ENCODE data around the gene HOXA7. TPM values are rescaled to one million over a fixed set of nuclear protein-coding genes. Genes with fewer than 3 reads are reported as not detected.

The HOXA7 gene
- total RNA-seq, 4 donors from 2014 or later, result 3.3 to 11.8 (median 5.7) TPM

DNA sequence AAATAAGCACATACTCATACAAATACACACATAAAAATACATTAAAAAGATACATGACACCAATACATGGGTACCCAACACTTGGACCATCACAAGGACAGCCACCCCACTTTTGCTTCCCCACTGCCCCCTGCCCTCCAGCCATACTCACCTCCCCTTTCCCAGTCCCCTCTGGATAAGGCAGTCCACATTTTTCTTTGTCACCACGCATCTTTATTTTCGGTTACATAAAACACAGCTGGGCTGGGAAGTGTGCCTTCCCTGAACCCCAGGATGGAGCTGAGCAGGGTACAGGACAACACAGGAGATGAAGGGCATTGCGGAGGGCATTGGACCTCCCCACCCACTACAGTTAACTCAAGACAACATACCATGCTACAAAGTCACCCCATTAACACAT is 2.9 kb downstream of the HOXA7 start:
- H3K36me3 ChIP-seq, result no peaks in the 10 kb centered on the region
- TF ChIP-seq, protein P1, sequence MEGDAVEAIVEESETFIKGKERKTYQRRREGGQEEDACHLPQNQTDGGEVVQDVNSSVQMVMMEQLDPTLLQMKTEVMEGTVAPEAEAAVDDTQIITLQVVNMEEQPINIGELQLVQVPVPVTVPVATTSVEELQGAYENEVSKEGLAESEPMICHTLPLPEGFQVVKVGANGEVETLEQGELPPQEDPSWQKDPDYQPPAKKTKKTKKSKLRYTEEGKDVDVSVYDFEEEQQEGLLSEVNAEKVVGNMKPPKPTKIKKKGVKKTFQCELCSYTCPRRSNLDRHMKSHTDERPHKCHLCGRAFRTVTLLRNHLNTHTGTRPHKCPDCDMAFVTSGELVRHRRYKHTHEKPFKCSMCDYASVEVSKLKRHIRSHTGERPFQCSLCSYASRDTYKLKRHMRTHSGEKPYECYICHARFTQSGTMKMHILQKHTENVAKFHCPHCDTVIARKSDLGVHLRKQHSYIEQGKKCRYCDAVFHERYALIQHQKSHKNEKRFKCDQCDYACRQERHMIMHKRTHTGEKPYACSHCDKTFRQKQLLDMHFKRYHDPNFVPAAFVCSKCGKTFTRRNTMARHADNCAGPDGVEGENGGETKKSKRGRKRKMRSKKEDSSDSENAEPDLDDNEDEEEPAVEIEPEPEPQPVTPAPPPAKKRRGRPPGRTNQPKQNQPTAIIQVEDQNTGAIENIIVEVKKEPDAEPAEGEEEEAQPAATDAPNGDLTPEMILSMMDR (IDR thresholded peaks at IDR 0.05), result no peak
- no peak for TF ChIP-seq POLR2A (IDR thresholded peaks at IDR 0.05)
- no peaks in the 10 kb centered on the region for H3K27me3 ChIP-seq
- peak overlapping the region in 3 of 4 donors; percentile 81 to 96 (median 92) for H3K27ac ChIP-seq
- peaks cover 0 to 7% (median 0%) of the 10 kb centered on the region in 4 donors for H3K9me3 ChIP-seq
- H3K4me3 ChIP-seq, result no peak overlapping the region
- peaks cover 0 to 56% (median 14%) of the 10 kb centered on the region in 4 donors for H3K4me1 ChIP-seq
- DNase-seq, result peak in 2 of 3 donors; percentile 5 to 43

DNA sequence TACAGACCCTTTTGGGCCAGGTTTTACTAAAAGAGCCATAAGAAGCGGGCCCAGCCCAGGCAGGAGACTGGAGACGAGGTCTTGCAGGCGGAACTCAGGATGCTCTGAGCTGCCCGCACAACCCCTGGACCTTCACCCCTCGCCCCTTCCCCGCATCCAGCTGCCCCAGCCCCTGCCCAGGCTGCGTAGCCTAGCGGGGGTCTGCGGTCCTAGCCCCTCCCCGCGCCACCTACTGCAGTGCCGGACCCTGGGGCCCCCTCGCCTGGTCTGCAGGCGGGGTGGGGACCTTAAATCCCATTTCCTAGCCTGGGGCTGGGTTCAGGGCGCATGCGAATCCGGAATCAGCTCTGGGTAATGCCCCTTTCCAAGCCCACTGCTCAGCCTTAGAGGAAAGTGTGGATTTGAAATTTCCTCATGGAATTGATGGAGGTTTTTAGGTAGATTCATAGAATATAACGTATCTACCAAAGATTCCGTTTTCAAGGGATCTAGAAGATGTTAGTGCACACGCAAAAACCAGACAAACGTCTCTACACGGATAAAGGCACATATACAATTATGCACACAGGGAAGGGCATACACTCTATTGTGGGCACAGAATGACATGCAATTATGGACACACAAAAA is 3.5 kb downstream of the HOXA7 start:
- Histone ChIP-seq H3K27me3 (no peaks in the 10 kb centered on the region), H3K4me1 (peaks cover 0 to 59% (median 15%) of the 10 kb centered on the region in 4 donors), H3K9me3 (peaks cover 0 to 7% (median 0%) of the 10 kb centered on the region in 4 donors), H3K36me3 (no peaks in the 10 kb centered on the region), H3K4me3 (peak overlapping the region; percentile 42 to 75 (median 54)), H3K27ac (peak overlapping the region; percentile 71 to 96 (median 86))
- TF ChIP-seq POLR2A (IDR thresholded peaks at IDR 0.05), result no peak
- TF ChIP-seq, protein P1 (IDR thresholded peaks at IDR 0.05), result no peak
- DNase-seq, result no peak

DNA sequence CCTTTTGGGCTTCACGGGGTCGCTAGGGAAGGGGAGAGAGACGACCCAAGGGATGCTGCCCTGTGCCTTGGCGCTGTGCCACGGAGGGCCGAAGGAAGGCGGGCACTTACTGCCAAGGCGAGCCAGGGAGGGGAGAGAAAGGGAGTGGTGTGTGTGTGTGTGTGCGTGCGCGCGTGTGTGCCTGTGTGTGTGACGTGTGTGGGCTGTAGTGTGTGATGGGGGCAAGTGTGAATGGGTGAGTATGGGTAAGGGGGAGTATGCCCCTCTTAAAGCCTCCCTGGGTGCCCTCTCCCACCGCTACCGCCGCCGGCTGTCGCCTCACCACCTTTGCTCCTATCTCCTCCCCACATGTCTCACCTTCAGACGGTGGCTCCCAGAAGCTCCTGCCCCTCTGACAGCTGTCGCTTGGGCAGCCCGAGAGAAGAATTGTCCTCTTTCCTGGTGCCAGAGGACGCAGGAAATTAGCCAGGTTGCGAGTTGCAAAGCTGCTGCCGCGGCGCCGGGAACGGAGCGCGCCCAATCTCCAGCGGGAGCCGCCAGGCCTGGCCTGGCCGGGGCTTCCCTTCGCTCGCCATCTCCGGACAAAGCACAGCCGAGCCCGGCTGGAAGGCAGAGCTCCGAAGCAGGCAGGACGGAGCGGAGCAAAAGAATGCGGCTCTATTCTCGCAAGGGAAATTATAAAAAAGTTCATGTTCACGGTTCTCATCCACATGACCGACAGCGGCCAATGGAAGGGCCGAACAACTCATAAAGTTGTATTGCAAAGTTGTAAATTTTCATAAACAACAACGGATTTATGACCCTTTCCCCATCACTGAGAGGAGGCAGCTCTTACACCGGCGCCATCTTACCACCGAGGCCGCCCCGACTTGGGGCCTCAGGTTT is 4.3 kb downstream of the HOXA7 start, which contains the start of gene HOXA3:
HOXA3 (minus strand) TSS at position 653 of the 885 bp plus-strand sequence. CDS start 41,943 bp downstream, outside the sequence.
- no peaks in the 10 kb centered on the region for H3K36me3 ChIP-seq
- TF ChIP-seq POLR2A (IDR thresholded peaks at IDR 0.05), result peak; percentile 88 to 92
- TF ChIP-seq, protein P1 (IDR thresholded peaks at IDR 0.05), result no peak
- H3K4me1 ChIP-seq, result peaks cover 0 to 52% (median 18%) of the 10 kb centered on the region in 4 donors
- peaks cover 0 to 2% (median 0%) of the 10 kb centered on the region in 4 donors for H3K9me3 ChIP-seq
- peak within 1 kb of the TSS; percentile 42 to 75 (median 54) for H3K4me3 ChIP-seq
- peak; percentile 16 to 85 (median 84) for DNase-seq
- no peaks in the 10 kb centered on the region for H3K27me3 ChIP-seq
- peak within 1 kb of the TSS; percentile 71 to 96 (median 86) for H3K27ac ChIP-seq

DNA sequence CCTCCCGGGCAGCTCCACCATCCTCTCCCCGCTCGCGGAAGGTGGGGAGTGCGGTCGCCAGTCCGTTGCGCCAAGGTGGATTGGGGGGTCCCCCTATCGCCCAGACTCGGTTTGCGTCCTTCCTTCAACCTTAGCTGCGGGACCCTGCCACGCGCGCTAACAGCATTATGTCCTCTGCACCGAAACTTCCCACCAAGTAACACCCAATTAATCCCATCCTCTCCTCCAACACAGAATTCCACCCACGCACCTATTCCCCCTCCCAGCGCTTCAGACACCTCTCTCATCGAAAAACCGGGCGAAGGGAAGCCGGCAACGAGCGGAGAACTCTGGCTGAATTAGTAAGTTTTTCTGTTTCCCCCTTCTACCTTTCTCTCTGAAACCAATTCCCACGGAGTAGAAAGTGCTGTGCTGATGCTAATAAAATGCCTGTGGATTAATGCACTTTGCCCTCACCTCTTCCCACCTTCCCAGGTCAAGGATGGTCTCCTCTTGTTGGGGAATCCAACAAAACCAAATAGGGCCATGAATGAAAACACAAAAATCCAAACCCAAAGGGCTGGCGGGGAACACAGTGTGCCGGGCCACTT is 5.0 kb downstream of the HOXA7 start:
- no peaks in the 10 kb centered on the region for H3K36me3 ChIP-seq
- no peaks in the 10 kb centered on the region for H3K9me3 ChIP-seq
- peak overlapping the region; percentile 71 to 96 (median 86) for H3K27ac ChIP-seq
- peak overlapping the region; percentile 42 to 75 (median 54) for H3K4me3 ChIP-seq
- no peaks in the 10 kb centered on the region for H3K27me3 ChIP-seq
- H3K4me1 ChIP-seq, result peaks cover 0 to 58% (median 18%) of the 10 kb centered on the region in 4 donors
- no peak for TF ChIP-seq POLR2A (IDR thresholded peaks at IDR 0.05)
- TF ChIP-seq, protein P1 (IDR thresholded peaks at IDR 0.05), result no peak
- no peak for DNase-seq

Measured in Peyer's patch (tissue), 4 donors.